Muscle layer of colon (tissue), 2 donors: ENCODE results near the gene RAD51AP1.
A peak's percentile ranks its signal among the peaks of the same experiment; 100 is the strongest.

Experiments used
- H3K27ac ChIP-seq: one replicate; pipeline ENCODE4 v1.7.0; 2013; ENCODE audit warnings: low read depth, mild to moderate bottlenecking, low read length, moderate library complexity
- H3K27me3 ChIP-seq, 2 donors: one replicate each; pipeline ENCODE4 v1.7.0; 2013; ENCODE audit warnings: low read length in 2 of 2, mild to moderate bottlenecking in 2 of 2; ENCODE audit not compliant: insufficient read depth in 2 of 2, control insufficient read depth in 1 of 2
- H3K36me3 ChIP-seq: one replicate; pipeline ENCODE4 v1.7.0; 2013; ENCODE audit warnings: mild to moderate bottlenecking, low read length; ENCODE audit not compliant: insufficient read depth
- H3K4me1 ChIP-seq: one replicate; pipeline ENCODE4 v1.7.0; 2013; ENCODE audit warnings: mild to moderate bottlenecking, low read length; ENCODE audit not compliant: insufficient read depth
- H3K4me3 ChIP-seq, 2 donors: one replicate each; pipeline ENCODE4 v1.7.0; 2013; ENCODE audit warnings: low read length in 2 of 2, low read depth in 1 of 2, mild to moderate bottlenecking in 1 of 2, moderate library complexity in 1 of 2
- H3K9ac ChIP-seq: one replicate; pipeline ENCODE4 v1.7.0; 2013; ENCODE audit warnings: low read length
- H3K9me3 ChIP-seq: one replicate; pipeline ENCODE4 v1.7.0; 2013; ENCODE audit warnings: mild to moderate bottlenecking, low read length
- donor health status: abdominal sarcoma.
- donor health status: Adenocarcinoma of cecum.

The RAD51AP1 gene

GRCh38 chr12:4552191-4552590 is 13.5 kb downstream of the RAD51AP1 start:
- Histone ChIP-seq H3K4me3 (no peak overlapping the region), H3K27me3 (no peaks in the 10 kb centered on the region), H3K27ac (no peak overlapping the region), H3K9ac (no peak overlapping the region), H3K4me1 (no peaks in the 10 kb centered on the region), H3K9me3 (no peaks in the 10 kb centered on the region), H3K36me3 (no peaks in the 10 kb centered on the region)

GRCh38 chr12:4553943-4554342 is 15.3 kb downstream of the RAD51AP1 start:
- Histone ChIP-seq H3K9me3 (no peaks in the 10 kb centered on the region), H3K36me3 (no peaks in the 10 kb centered on the region), H3K4me1 (no peaks in the 10 kb centered on the region), H3K27ac (no peak overlapping the region), H3K4me3 (no peak overlapping the region), H3K27me3 (no peaks in the 10 kb centered on the region), H3K9ac (no peak overlapping the region)

- Histone ChIP-seq H3K36me3 (no peaks in the 10 kb centered on the region), H3K4me1 (no peaks in the 10 kb centered on the region), H3K9me3 (no peaks in the 10 kb centered on the region), H3K9ac (no peak overlapping the region), H3K27ac (no peak overlapping the region), H3K27me3 (no peaks in the 10 kb centered on the region), H3K4me3 (no peak overlapping the region)
Observed at GRCh38 chr12:4555804-4556203, 17.1 kb downstream of the RAD51AP1 start.

GRCh38 chr12:4556735-4557530 is 18.2 kb downstream of the RAD51AP1 start:
- Histone ChIP-seq H3K27ac (no peak overlapping the region), H3K27me3 (peaks cover 0 to 4% of the 10 kb centered on the region in 2 donors), H3K36me3 (no peaks in the 10 kb centered on the region), H3K9ac (no peak overlapping the region), H3K9me3 (no peaks in the 10 kb centered on the region), H3K4me1 (no peaks in the 10 kb centered on the region), H3K4me3 (no peak overlapping the region)

- H3K27me3 ChIP-seq = peaks cover 0 to 10% of the 10 kb centered on the region in 2 donors
- no peaks in the 10 kb centered on the region for H3K4me1 ChIP-seq
- H3K36me3 ChIP-seq = no peaks in the 10 kb centered on the region
- no peak overlapping the region for H3K27ac ChIP-seq
- H3K9me3 ChIP-seq = no peaks in the 10 kb centered on the region
- no peak overlapping the region for H3K9ac ChIP-seq
- H3K4me3 ChIP-seq = no peak overlapping the region
Observed at GRCh38 chr12:4557586-4557985, 18.9 kb downstream of the RAD51AP1 start.

- Histone ChIP-seq H3K27ac (no peak overlapping the region), H3K9ac (no peak overlapping the region), H3K27me3 (peaks cover 0 to 12% of the 10 kb centered on the region in 2 donors), H3K4me3 (no peak overlapping the region), H3K4me1 (no peaks in the 10 kb centered on the region), H3K36me3 (no peaks in the 10 kb centered on the region), H3K9me3 (no peaks in the 10 kb centered on the region)
Observed at GRCh38 chr12:4558171-4558570, 19.5 kb downstream of the RAD51AP1 start.

GRCh38 chr12:4562034-4562657 is 23.5 kb downstream of the RAD51AP1 start, which contains the start of gene DYRK4:
DYRK4 (plus strand) TSS chr12:4562208; CDS start chr12:4562246, 38 bp downstream.
- no peak within 1 kb of the TSS for H3K9ac ChIP-seq
- no peaks in the 10 kb centered on the region for H3K4me1 ChIP-seq
- H3K27ac ChIP-seq = no peak within 1 kb of the TSS
- H3K4me3 ChIP-seq = peak within 1 kb of the TSS in 1 of 2 donors; percentile 23
- peaks cover 0 to 12% of the 10 kb centered on the region in 2 donors for H3K27me3 ChIP-seq
- no peaks in the 10 kb centered on the region for H3K36me3 ChIP-seq
- H3K9me3 ChIP-seq = no peaks in the 10 kb centered on the region

GRCh38 chr12:4563336-4563735 is 24.6 kb downstream of the RAD51AP1 start:
- Histone ChIP-seq H3K27ac (no peak overlapping the region), H3K4me1 (no peaks in the 10 kb centered on the region), H3K27me3 (peaks cover 0 to 12% of the 10 kb centered on the region in 2 donors), H3K36me3 (no peaks in the 10 kb centered on the region), H3K9me3 (no peaks in the 10 kb centered on the region), H3K9ac (no peak overlapping the region), H3K4me3 (no peak overlapping the region)

- H3K9ac ChIP-seq = no peak overlapping the region
- no peaks in the 10 kb centered on the region for H3K36me3 ChIP-seq
- no peak overlapping the region for H3K4me3 ChIP-seq
- H3K4me1 ChIP-seq = no peaks in the 10 kb centered on the region
- H3K9me3 ChIP-seq = no peaks in the 10 kb centered on the region
- no peak overlapping the region for H3K27ac ChIP-seq
- H3K27me3 ChIP-seq = peaks cover 0 to 12% of the 10 kb centered on the region in 2 donors
Observed at GRCh38 chr12:4564818-4565217, 26.1 kb downstream of the RAD51AP1 start.

- Histone ChIP-seq H3K36me3 (no peaks in the 10 kb centered on the region), H3K27ac (no peak overlapping the region), H3K4me3 (no peak overlapping the region), H3K9me3 (no peaks in the 10 kb centered on the region), H3K9ac (no peak overlapping the region), H3K27me3 (peaks cover 0 to 12% of the 10 kb centered on the region in 2 donors), H3K4me1 (no peaks in the 10 kb centered on the region)
Observed at GRCh38 chr12:4566474-4566873, 27.8 kb downstream of the RAD51AP1 start.

GRCh38 chr12:4567073-4567881 is 28.6 kb downstream of the RAD51AP1 start:
- no peak overlapping the region for H3K4me3 ChIP-seq
- H3K4me1 ChIP-seq = no peaks in the 10 kb centered on the region
- H3K27ac ChIP-seq = no peak overlapping the region
- no peaks in the 10 kb centered on the region for H3K36me3 ChIP-seq
- H3K27me3 ChIP-seq = peaks cover 0 to 5% of the 10 kb centered on the region in 2 donors
- H3K9me3 ChIP-seq = no peaks in the 10 kb centered on the region
- no peak overlapping the region for H3K9ac ChIP-seq
